GM23338 (cell line): ENCODE data around the gene TUBB4A. TPM values are rescaled to one million over a fixed set of nuclear protein-coding genes. Genes with fewer than 3 reads are reported as not detected.

Source experiments
- ATAC-seq: fragments of 200-7000 bp; cut with Tn5 transposase; 3 replicates; pipeline ENCODE4 v1.9.1; 2020
- DNase-seq: peaks from one replicate; pipeline ENCODE4 v3.0.0-alpha.2; 2015; ENCODE audit warnings: low spot score
- H2AFZ ChIP-seq: fragments of 200-600 bp; sonication (generic); 2 replicates; pipeline ENCODE4 v1.8.0; 2016; ENCODE audit warnings: antibody characterized with exemption, mild to moderate bottlenecking, moderate library complexity
- H3F3A ChIP-seq: fragments of 200-600 bp; sonication (generic); replicated peaks from 2 replicates; pipeline ENCODE4 v1.8.0; 2017; ENCODE audit warnings: antibody characterized with exemption, mixed run types, low read depth
- H3K27ac ChIP-seq: fragments of 200-600 bp; sonication (generic); 2 replicates; pipeline ENCODE4 v1.6.1; 2016; ENCODE audit warnings: low read depth
- H3K27me3 ChIP-seq: fragments of 200-600 bp; sonication (generic); 2 replicates; pipeline ENCODE4 v1.8.0; 2016; ENCODE audit warnings: mild to moderate bottlenecking, mixed run types, moderate library complexity; ENCODE audit not compliant: insufficient read depth
- H3K36me3 ChIP-seq: fragments of 200-600 bp; sonication (generic); 2 replicates; pipeline ENCODE4 v1.8.0; 2016; ENCODE audit warnings: mild to moderate bottlenecking; ENCODE audit not compliant: insufficient read depth
- H3K4me1 ChIP-seq: fragments of 200-600 bp; sonication (generic); 2 replicates; pipeline ENCODE4 v1.8.0; 2016; ENCODE audit warnings: mild to moderate bottlenecking, moderate library complexity; ENCODE audit not compliant: insufficient read depth
- H3K4me2 ChIP-seq: fragments of 200-600 bp; sonication (generic); 2 replicates; pipeline ENCODE4 v1.7.1; 2017; ENCODE audit warnings: mixed run types
- H3K4me3 ChIP-seq: fragments of 200-600 bp; sonication (generic); 2 replicates; pipeline ENCODE4 v1.6.1; 2016; ENCODE audit warnings: mixed run types
- H3K79me2 ChIP-seq: fragments of 200-600 bp; sonication (generic); replicated peaks from 2 replicates; pipeline ENCODE4 v1.8.0; 2017; ENCODE audit warnings: mild to moderate bottlenecking; ENCODE audit not compliant: insufficient read depth
- H3K9me2 ChIP-seq: fragments of 200-600 bp; sonication (generic); 2 replicates; pipeline ENCODE4 v1.8.0; 2017; ENCODE audit not compliant: insufficient read depth
- H4K20me1 ChIP-seq: fragments of 200-600 bp; sonication (generic); replicated peaks from 2 replicates; pipeline ENCODE4 v1.8.0; 2017; ENCODE audit warnings: mild to moderate bottlenecking; ENCODE audit not compliant: insufficient read depth
- H3K27ac Mint-ChIP-seq: 2 replicates; pipeline ENCODE4 v1.8.0; 2020; ENCODE audit warnings: inconsistent platforms, mild to moderate bottlenecking, moderate library complexity, mixed read lengths
- H3K27me3 Mint-ChIP-seq: 3 replicates; pipeline ENCODE4 v1.8.0; 2022; ENCODE audit warnings: low read depth, mild to moderate bottlenecking, moderate library complexity, mixed read lengths, inconsistent platforms; ENCODE audit not compliant: insufficient read depth, poor library complexity
- H3K36me3 Mint-ChIP-seq: 3 replicates; pipeline ENCODE4 v1.8.0; 2021; ENCODE audit warnings: low read depth, mild to moderate bottlenecking, inconsistent platforms, moderate library complexity, mixed read lengths
- H3K4me1 Mint-ChIP-seq: 3 replicates; pipeline ENCODE4 v1.8.0; 2020; ENCODE audit warnings: mild to moderate bottlenecking, inconsistent platforms, mixed read lengths
- H3K4me3 Mint-ChIP-seq: 3 replicates; pipeline ENCODE4 v1.8.0; 2021; ENCODE audit warnings: moderate library complexity, mild to moderate bottlenecking, inconsistent platforms, mixed read lengths
- H3K9me3 Mint-ChIP-seq: 3 replicates; pipeline ENCODE4 v1.8.0; 2020; ENCODE audit warnings: moderate library complexity, mild to moderate bottlenecking, inconsistent platforms, mixed read lengths
- CREB1 ChIP-seq: fragments of 250-450 bp; sonication (Bioruptor Pico); IDR thresholded peaks from 2 replicates; pipeline ENCODE4 v1.5.0; 2020; ENCODE audit warnings: low read depth, mild to moderate bottlenecking, moderate library complexity
- EZH2 ChIP-seq: fragments of 200-600 bp; sonication (generic); IDR thresholded peaks from one replicate; pipeline ENCODE4 v1.8.0; 2017; ENCODE audit warnings: antibody characterized with exemption, mild to moderate bottlenecking, low read depth; ENCODE audit not compliant: unreplicated experiment
- EZH2phosphoT487 ChIP-seq: fragments of 200-600 bp; sonication (generic); IDR thresholded peaks from one replicate; pipeline ENCODE4 v1.8.1; 2018; ENCODE audit warnings: antibody characterized with exemption; ENCODE audit not compliant: unreplicated experiment
- NANOG ChIP-seq: IDR thresholded peaks from 2 replicates; pipeline ENCODE4 v1.6.1; 2016; ENCODE audit warnings: antibody characterized with exemption, borderline replicate concordance
- POLR2AphosphoS5 ChIP-seq: IDR thresholded peaks from 2 replicates; pipeline ENCODE4 v1.6.1; 2016; ENCODE audit warnings: antibody characterized with exemption, low read depth
- REST ChIP-seq: IDR thresholded peaks from one replicate; pipeline ENCODE4 v1.6.1; 2018; ENCODE audit warnings: antibody characterized with exemption; ENCODE audit not compliant: unreplicated experiment
- polyA plus RNA-seq: library from polyadenylated mRNA; unstranded; fragments of >200 nt; fragmentation: Nextera tagmentation; extraction: Ambion mirVana; gene quantifications from 2 replicates; pipeline ENCODE4 v1.2.1, GENCODE V29; 2016
- total RNA-seq: library from RNA; depleted of rRNA; stranded (reverse); fragments of >200 nt; shearing (Covaris generic); gene quantifications from 2 replicates; pipeline ENCODE4 v1.2.3, GENCODE V29; 2014
- TF ChIP-seq, protein P1 (sequence below): IDR thresholded peaks from 2 replicates; pipeline ENCODE4 v1.6.1; 2016; ENCODE audit warnings: antibody characterized with exemption
- TF ChIP-seq, protein P2 (sequence below), 2 experiments: fragments of 200-600 bp in 1 of 2; sonication (generic) in 1 of 2; conservative IDR thresholded peaks; 2 replicates each; pipeline versions ENCODE4 v1.5.1 to v1.6.1; 2016 to 2017; ENCODE audit warnings: antibody characterized with exemption in 2 of 2, low read depth in 2 of 2, mild to moderate bottlenecking in 2 of 2, moderate library complexity in 1 of 2

Gene TUBB4A
- total and polyA plus RNA-seq, 2 experiments from 2014 or later: 32.9 to 41.7 TPM

GRCh38 chr19:6476896-6477431 is 25.1 kb downstream of the TUBB4A start:
- Mint-ChIP-seq H3K36me3 (no peaks in the 10 kb centered on the region), H3K4me3 (peak overlapping the region; percentile 85), H3K27me3 (peaks cover 8% of the 10 kb centered on the region), H3K27ac (no peak overlapping the region), H3K9me3 (no peaks in the 10 kb centered on the region; the same call in 2 of the 3 replicates), H3K4me1 (peaks cover 11% of the 10 kb centered on the region; the same call in 2 of the 3 replicates)
- peak overlapping the region; percentile 82 for H2AFZ ChIP-seq
- peak overlapping the region; percentile 56 for H3K4me3 ChIP-seq
- no peaks in the 10 kb centered on the region for H3K9me2 ChIP-seq
- TF ChIP-seq POLR2AphosphoS5 (0 out of 2 replicates have a peak, but pooled peaks have one; percentile 35), EZH2phosphoT487 (no peak), NANOG (no peak), EZH2 (no peak)
- TF ChIP-seq, protein P1, sequence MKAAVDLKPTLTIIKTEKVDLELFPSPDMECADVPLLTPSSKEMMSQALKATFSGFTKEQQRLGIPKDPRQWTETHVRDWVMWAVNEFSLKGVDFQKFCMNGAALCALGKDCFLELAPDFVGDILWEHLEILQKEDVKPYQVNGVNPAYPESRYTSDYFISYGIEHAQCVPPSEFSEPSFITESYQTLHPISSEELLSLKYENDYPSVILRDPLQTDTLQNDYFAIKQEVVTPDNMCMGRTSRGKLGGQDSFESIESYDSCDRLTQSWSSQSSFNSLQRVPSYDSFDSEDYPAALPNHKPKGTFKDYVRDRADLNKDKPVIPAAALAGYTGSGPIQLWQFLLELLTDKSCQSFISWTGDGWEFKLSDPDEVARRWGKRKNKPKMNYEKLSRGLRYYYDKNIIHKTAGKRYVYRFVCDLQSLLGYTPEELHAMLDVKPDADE: no peak
- TF ChIP-seq, protein P2, sequence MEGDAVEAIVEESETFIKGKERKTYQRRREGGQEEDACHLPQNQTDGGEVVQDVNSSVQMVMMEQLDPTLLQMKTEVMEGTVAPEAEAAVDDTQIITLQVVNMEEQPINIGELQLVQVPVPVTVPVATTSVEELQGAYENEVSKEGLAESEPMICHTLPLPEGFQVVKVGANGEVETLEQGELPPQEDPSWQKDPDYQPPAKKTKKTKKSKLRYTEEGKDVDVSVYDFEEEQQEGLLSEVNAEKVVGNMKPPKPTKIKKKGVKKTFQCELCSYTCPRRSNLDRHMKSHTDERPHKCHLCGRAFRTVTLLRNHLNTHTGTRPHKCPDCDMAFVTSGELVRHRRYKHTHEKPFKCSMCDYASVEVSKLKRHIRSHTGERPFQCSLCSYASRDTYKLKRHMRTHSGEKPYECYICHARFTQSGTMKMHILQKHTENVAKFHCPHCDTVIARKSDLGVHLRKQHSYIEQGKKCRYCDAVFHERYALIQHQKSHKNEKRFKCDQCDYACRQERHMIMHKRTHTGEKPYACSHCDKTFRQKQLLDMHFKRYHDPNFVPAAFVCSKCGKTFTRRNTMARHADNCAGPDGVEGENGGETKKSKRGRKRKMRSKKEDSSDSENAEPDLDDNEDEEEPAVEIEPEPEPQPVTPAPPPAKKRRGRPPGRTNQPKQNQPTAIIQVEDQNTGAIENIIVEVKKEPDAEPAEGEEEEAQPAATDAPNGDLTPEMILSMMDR (conservative IDR thresholded peaks at IDR 0.05; ENCODE audit: low read depth in 2 of 2): no peak
- H3K36me3 ChIP-seq: no peaks in the 10 kb centered on the region
- DNase-seq (no peak), ATAC-seq (peak; percentile 4)
- peak overlapping the region; percentile 93 for H3K4me2 ChIP-seq
- no peaks in the 10 kb centered on the region for H3F3A ChIP-seq
- H3K4me1 ChIP-seq: peaks cover 7% of the 10 kb centered on the region
- H3K27ac ChIP-seq: no peak overlapping the region
- H4K20me1 ChIP-seq: no peaks in the 10 kb centered on the region
- H3K27me3 ChIP-seq: peaks cover 14% of the 10 kb centered on the region
- no peaks in the 10 kb centered on the region for H3K79me2 ChIP-seq

DNA sequence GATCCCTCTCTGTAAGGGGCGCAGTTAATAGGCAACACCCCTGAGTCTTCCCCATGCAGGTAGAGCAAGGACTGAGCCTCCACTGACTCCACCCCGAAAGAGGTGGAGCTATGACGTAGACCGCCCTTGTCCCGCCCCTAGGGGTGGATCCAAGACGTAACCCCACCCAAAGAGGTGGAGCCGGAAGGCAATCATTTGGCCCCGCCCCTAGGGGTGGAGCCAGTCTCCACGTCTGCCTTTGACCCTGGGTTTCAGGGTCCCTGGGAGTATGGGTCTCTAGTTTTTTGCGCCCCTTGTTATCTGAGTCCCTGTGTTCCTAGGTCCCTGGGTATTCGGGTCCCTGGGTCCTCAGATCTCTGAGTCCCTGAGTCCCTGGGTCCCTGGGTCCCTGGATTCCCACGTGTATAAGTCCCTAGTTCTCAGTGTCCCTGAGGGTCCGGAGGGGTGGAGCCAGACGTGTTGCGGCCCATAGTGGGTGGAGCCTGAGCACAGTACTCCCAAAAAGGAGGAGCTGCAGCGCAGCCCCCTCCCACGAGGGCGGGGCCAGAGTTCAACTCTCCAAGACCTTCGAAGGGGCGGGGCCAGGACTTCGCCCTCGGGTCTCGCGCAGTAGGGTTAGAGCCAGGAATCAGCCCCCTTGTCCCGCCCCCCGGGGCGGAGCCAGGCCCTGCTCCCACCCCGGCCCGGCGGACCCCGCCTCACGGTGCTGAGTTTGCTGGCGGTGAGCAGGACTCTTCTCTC is 25.8 kb downstream of the TUBB4A start:
- Histone ChIP-seq H3K9me2 (no peaks in the 10 kb centered on the region), H3K79me2 (no peaks in the 10 kb centered on the region), H2AFZ (peak overlapping the region; percentile 87; the same call in 1 of the 2 replicates), H3F3A (no peaks in the 10 kb centered on the region), H3K4me3 (peak overlapping the region; percentile 56), H3K4me1 (peaks cover 1% of the 10 kb centered on the region), H3K27ac (no peak overlapping the region), H3K4me2 (peak overlapping the region; percentile 93), H3K36me3 (no peaks in the 10 kb centered on the region), H4K20me1 (no peaks in the 10 kb centered on the region), H3K27me3 (peaks cover 14% of the 10 kb centered on the region)
- Mint-ChIP-seq H3K27ac (peak overlapping the region; percentile 97), H3K9me3 (no peaks in the 10 kb centered on the region; the same call in 2 of the 3 replicates), H3K36me3 (no peaks in the 10 kb centered on the region), H3K4me1 (peaks cover 8% of the 10 kb centered on the region; the same call in 2 of the 3 replicates), H3K4me3 (peak overlapping the region; percentile 85), H3K27me3 (peaks cover 9% of the 10 kb centered on the region)
- TF ChIP-seq REST: no peak
- peak; percentile 85 for TF ChIP-seq CREB1 (CRISPR knock-in tag)
- DNase-seq (peak; percentile 100), ATAC-seq (peak; percentile 82)
